ENCODE results near the gene NDUFS1. TPM values are rescaled to one million over a fixed set of nuclear protein-coding genes. Genes with fewer than 3 reads are reported as not detected.

The NDUFS1 gene
- total RNA-seq, 1 donor from 2014 or later: 16.4 TPM

- no peak for TF ChIP-seq CTCF (IDR thresholded peaks at IDR 0.05)
- no peak overlapping the region for H3K4me3 ChIP-seq
- intact Hi-C loops (cut with DNase I): no loop called here
- no peaks in the 10 kb centered on the region for H3K4me1 ChIP-seq
- no peaks in the 10 kb centered on the region for H3K27me3 ChIP-seq
- no peaks in the 10 kb centered on the region for H3K36me3 ChIP-seq
- no peak for DNase-seq (ENCODE audit: low spot score in 2 of 2)
- no peak overlapping the region for H3K27ac ChIP-seq
- H3K9me3 ChIP-seq: no peaks in the 10 kb centered on the region
Observed at GRCh38 chr2:206075113-206075512, 84.1 kb downstream of the NDUFS1 start.

- H3K27me3 ChIP-seq: no peaks in the 10 kb centered on the region
- no peak overlapping the region for H3K27ac ChIP-seq
- no peaks in the 10 kb centered on the region for H3K4me1 ChIP-seq
- no peak for TF ChIP-seq CTCF (IDR thresholded peaks at IDR 0.05)
- H3K4me3 ChIP-seq: no peak overlapping the region
- H3K36me3 ChIP-seq: no peaks in the 10 kb centered on the region
- no peak for DNase-seq (ENCODE audit: low spot score in 2 of 2)
- H3K9me3 ChIP-seq: no peaks in the 10 kb centered on the region
- intact Hi-C loops (cut with DNase I): no loop called here
Observed at GRCh38 chr2:206071807-206072206, 87.4 kb downstream of the NDUFS1 start.

GRCh38 chr2:206069417-206069816 is 89.8 kb downstream of the NDUFS1 start:
- no peaks in the 10 kb centered on the region for H3K4me1 ChIP-seq
- no peak for DNase-seq (ENCODE audit: low spot score in 2 of 2)
- no peak overlapping the region for H3K4me3 ChIP-seq
- intact Hi-C loops (cut with DNase I): no loop called here
- no peaks in the 10 kb centered on the region for H3K36me3 ChIP-seq
- H3K27ac ChIP-seq: no peak overlapping the region
- H3K27me3 ChIP-seq: no peaks in the 10 kb centered on the region
- TF ChIP-seq CTCF (IDR thresholded peaks at IDR 0.05): no peak
- no peaks in the 10 kb centered on the region for H3K9me3 ChIP-seq

- H3K4me3 ChIP-seq: no peak overlapping the region
- intact Hi-C loops (cut with DNase I): no loop called here
Observed at GRCh38 chr2:206068207-206068606, 91.0 kb downstream of the NDUFS1 start.

More at GRCh38 chr2:206068207-206068606, 91.0 kb downstream of the NDUFS1 start:
- Histone ChIP-seq H3K27ac (no peak overlapping the region), H3K36me3 (no peaks in the 10 kb centered on the region), H3K9me3 (no peaks in the 10 kb centered on the region), H3K27me3 (no peaks in the 10 kb centered on the region), H3K4me1 (no peaks in the 10 kb centered on the region)
- DNase-seq (ENCODE audit: low spot score in 2 of 2): no peak
- TF ChIP-seq CTCF (IDR thresholded peaks at IDR 0.05): no peak

Other genes starting within 250 kb of the NDUFS1 start
- gene INO80D, start 73.3 kb downstream of the NDUFS1 start, total RNA-seq: 10.1 TPM
- gene EEF1B2, start 451 bp upstream of the NDUFS1 start, total RNA-seq: 229 TPM
- 5.0 TPM for gene ZDBF2, start 115.2 kb upstream of the NDUFS1 start, total RNA-seq